WTC11 (cell line): ENCODE results near the gene TSC22D3.

ENCODE experiments used
- CTCF ChIP-seq: fragments of 200-600 bp; IDR thresholded peaks from 2 replicates; pipeline ENCODE4 v1.8.0; 2022; ENCODE audit warnings: antibody characterized with exemption
- FOXK1 ChIP-seq: sonication (generic); formaldehyde crosslinking; IDR thresholded peaks from 2 replicates; pipeline ENCODE4 v1.8.0; 2022; ENCODE audit warnings: mild to moderate bottlenecking, moderate library complexity, missing genetic modification reagents
- FOXP1 ChIP-seq: sonication (generic); formaldehyde crosslinking; IDR thresholded peaks from 2 replicates; pipeline ENCODE4 v1.8.0; 2022; ENCODE audit warnings: missing genetic modification reagents, mild to moderate bottlenecking, moderate library complexity, borderline replicate concordance
- NFYB ChIP-seq: sonication (generic); formaldehyde crosslinking; conservative IDR thresholded peaks from 2 replicates; pipeline ENCODE4 v1.8.0; 2022; ENCODE audit warnings: low read depth, missing genetic modification reagents
- PRRX2 ChIP-seq: fragments of 250-450 bp; sonication (Bioruptor Pico); IDR thresholded peaks from 2 replicates; pipeline ENCODE4 v1.8.0; 2021; ENCODE audit warnings: mild to moderate bottlenecking
- TCF7 ChIP-seq: sonication (generic); formaldehyde crosslinking; IDR thresholded peaks from 2 replicates; pipeline ENCODE4 v1.8.0; 2022; ENCODE audit warnings: mild to moderate bottlenecking, low read depth, missing genetic modification reagents, moderate library complexity
- TF ChIP-seq, protein P1 (sequence below): sonication (generic); formaldehyde crosslinking; IDR thresholded peaks from 2 replicates; pipeline ENCODE4 v1.8.0; 2022; ENCODE audit warnings: mild to moderate bottlenecking, missing genetic modification reagents

- no peak for TF ChIP-seq FOXP1 (CRISPR knock-in tag)
- TF ChIP-seq CTCF = no peak
- TF ChIP-seq, protein P1, sequence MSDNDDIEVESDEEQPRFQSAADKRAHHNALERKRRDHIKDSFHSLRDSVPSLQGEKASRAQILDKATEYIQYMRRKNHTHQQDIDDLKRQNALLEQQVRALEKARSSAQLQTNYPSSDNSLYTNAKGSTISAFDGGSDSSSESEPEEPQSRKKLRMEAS (CRISPR knock-in tag) = no peak
- no peak for TF ChIP-seq NFYB (CRISPR knock-in tag)
- TF ChIP-seq TCF7 (CRISPR knock-in tag) = no peak
- TF ChIP-seq PRRX2 (CRISPR knock-in tag) = no peak
- no peak for TF ChIP-seq FOXK1 (CRISPR knock-in tag)
These were observed 5.8 kb downstream of the TSC22D3 start for GRCh38 chrX:107769581-107770317.
